ENCODE measurements around the gene CHST11.

CHST11 gene

DNA sequence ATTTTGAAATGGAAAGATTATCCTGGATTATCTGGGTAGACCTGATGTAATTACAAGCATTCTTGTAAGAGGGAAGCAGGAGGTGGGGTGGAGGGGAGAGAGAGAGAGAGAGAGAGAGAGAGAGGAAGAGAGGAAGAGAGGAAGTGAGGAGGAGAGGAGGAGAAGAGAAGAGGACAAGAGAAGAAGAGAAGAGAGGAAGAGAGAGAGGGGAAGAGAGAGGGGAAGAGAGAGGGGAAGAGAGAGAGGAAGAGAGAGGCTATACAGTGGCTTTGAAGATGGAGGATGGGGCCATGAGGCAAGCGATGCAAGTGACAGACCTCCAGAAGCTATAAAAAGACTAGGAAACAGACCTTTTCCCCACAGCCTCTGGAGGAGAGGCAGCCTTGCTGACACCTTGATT lies 13.7 kb upstream of the CHST11 start:
- Histone ChIP-seq H3K36me3 (ENCODE audit: insufficient read depth, insufficient read length, low read length) (no peaks in the 10 kb centered on the region), H3K9me3 (ENCODE audit: insufficient read depth, low read length) (no peaks in the 10 kb centered on the region), H3K9ac (ENCODE audit: insufficient read length, low read depth) (no peak overlapping the region), H3K4me3 (ENCODE audit: insufficient read length, low read depth) (no peak overlapping the region), H3K4me1 (ENCODE audit: insufficient read depth, insufficient read length) (no peaks in the 10 kb centered on the region), H3K27me3 (ENCODE audit: insufficient read depth, insufficient read length) (peaks cover 3% of the 10 kb centered on the region)
- DNase-seq (ENCODE audit: low read depth, low spot score) = no peak
- TF ChIP-seq YY1 (IDR thresholded peaks at IDR 0.05; ENCODE audit: insufficient read depth, insufficient read length) (no peak), SUZ12 (IDR thresholded peaks at IDR 0.05; ENCODE audit: extremely low read depth, insufficient read depth, insufficient read length) (no peak), ZNF274 (IDR thresholded peaks at IDR 0.05; ENCODE audit: low read depth, low read length) (no peak)

DNA sequence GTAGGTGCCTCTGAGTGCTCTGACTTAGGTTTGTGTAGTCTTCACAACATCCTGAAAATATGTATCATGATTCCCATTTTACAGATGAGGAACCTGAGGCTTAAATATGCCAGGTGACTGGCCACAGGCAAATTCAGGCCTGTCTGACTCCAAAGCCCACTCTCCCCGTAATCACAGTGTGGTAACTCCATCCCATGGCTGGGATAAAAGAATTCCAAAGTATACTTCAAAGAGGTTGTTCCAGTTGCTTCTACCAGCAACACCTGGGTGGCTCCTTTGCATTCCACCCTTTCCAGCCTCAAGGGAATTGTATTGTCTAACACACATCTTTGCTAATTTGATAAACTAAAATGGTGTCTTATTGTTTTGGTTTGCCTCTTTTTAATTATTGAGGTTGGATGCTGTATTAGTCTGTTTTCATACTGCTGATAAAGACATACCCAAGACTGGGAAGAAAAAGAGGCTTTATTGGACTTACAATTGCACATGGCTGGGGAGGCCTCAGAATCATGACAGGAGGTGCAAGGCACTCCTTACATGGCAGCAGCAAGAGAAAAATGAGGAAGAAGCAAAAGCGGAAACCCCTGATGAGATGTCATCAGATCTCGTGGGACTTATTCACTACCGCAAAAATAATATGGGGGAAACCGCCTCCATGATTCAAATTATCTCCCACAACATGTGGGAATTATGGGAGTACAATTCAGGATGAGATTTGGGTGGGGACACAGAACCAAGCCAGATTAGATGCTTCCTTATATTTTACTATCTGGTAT lies 9.9 kb upstream of the CHST11 start:
- H3K36me3 ChIP-seq (ENCODE audit: insufficient read depth, insufficient read length, low read length) = no peaks in the 10 kb centered on the region

DNA sequence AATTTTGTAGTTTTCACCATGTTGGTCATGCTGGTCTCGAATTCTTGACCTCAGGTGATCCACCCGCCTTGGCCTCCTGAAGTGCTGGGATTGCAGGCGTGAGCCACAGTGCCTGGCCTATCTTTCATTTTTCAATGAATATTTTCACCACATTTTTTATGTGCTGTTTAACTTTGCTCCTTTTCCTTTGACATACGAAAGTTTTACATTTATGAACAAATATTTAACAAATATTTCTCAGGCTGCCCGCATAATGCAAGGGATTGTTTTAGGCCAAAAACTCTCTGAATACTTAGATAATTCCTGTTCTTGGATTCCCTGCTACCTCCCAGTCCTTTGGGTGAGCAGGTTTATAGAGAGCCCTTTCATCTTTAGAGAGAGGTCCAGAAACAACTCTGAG lies 8.7 kb upstream of the CHST11 start:
- no peak for DNase-seq (ENCODE audit: low read depth, low spot score)
- H3K9ac ChIP-seq (ENCODE audit: insufficient read length, low read depth) = no peak overlapping the region
- H3K27me3 ChIP-seq (ENCODE audit: insufficient read depth, insufficient read length) = peaks cover 3% of the 10 kb centered on the region
- no peaks in the 10 kb centered on the region for H3K36me3 ChIP-seq (ENCODE audit: insufficient read depth, insufficient read length, low read length)
- no peak overlapping the region for H3K4me3 ChIP-seq (ENCODE audit: insufficient read length, low read depth)
- H3K4me1 ChIP-seq (ENCODE audit: insufficient read depth, insufficient read length) = peaks cover 2% of the 10 kb centered on the region
- no peak for TF ChIP-seq YY1 (IDR thresholded peaks at IDR 0.05; ENCODE audit: insufficient read depth, insufficient read length)
- no peak for TF ChIP-seq SUZ12 (IDR thresholded peaks at IDR 0.05; ENCODE audit: extremely low read depth, insufficient read depth, insufficient read length)
- no peak for TF ChIP-seq ZNF274 (IDR thresholded peaks at IDR 0.05; ENCODE audit: low read depth, low read length)
- 0 out of 2 replicates have a peak, but pooled peaks cover 6% of the 10 kb centered on the region for H3K9me3 ChIP-seq (ENCODE audit: insufficient read depth, low read length)

More for the DNA sequence above, 9.9 kb upstream of the CHST11 start:
- no peak for TF ChIP-seq SUZ12 (IDR thresholded peaks at IDR 0.05; ENCODE audit: extremely low read depth, insufficient read depth, insufficient read length)
- no peak for TF ChIP-seq ZNF274 (IDR thresholded peaks at IDR 0.05; ENCODE audit: low read depth, low read length)
- TF ChIP-seq YY1 (IDR thresholded peaks at IDR 0.05; ENCODE audit: insufficient read depth, insufficient read length) = no peak
- no peak overlapping the region for H3K4me3 ChIP-seq (ENCODE audit: insufficient read length, low read depth)
- DNase-seq (ENCODE audit: low read depth, low spot score) = no peak
- H3K4me1 ChIP-seq (ENCODE audit: insufficient read depth, insufficient read length) = peaks cover 1% of the 10 kb centered on the region
- H3K9ac ChIP-seq (ENCODE audit: insufficient read length, low read depth) = no peak overlapping the region
- H3K27me3 ChIP-seq (ENCODE audit: insufficient read depth, insufficient read length) = peaks cover 3% of the 10 kb centered on the region
- H3K9me3 ChIP-seq (ENCODE audit: insufficient read depth, low read length) = 0 out of 2 replicates have a peak, but pooled peaks cover 6% of the 10 kb centered on the region

DNA sequence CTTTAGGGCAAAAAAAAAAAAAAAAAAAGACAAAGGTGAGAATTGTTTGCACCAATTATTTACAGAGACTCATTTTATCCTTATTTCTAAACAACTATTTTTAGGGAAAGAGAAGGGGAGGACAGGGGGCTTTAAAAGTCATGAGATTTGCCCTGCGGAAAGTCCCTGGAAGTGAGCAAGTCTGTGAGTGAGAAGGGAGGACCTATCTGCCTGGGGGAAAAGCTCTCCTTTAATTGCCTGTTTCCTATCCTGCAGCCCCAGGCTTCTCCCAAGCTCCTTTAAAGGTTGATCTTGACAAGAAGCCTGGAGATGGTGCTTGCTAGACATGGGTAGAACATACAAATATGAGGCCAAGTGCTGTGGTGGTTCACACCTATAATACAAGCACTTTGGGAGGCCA lies 8.3 kb upstream of the CHST11 start:
- peaks cover 3% of the 10 kb centered on the region for H3K27me3 ChIP-seq (ENCODE audit: insufficient read depth, insufficient read length)
- H3K9me3 ChIP-seq (ENCODE audit: insufficient read depth, low read length) = 0 out of 2 replicates have a peak, but pooled peaks cover 6% of the 10 kb centered on the region
- no peak for TF ChIP-seq SUZ12 (IDR thresholded peaks at IDR 0.05; ENCODE audit: extremely low read depth, insufficient read depth, insufficient read length)
- no peak for TF ChIP-seq YY1 (IDR thresholded peaks at IDR 0.05; ENCODE audit: insufficient read depth, insufficient read length)
- no peak for TF ChIP-seq ZNF274 (IDR thresholded peaks at IDR 0.05; ENCODE audit: low read depth, low read length)
- H3K9ac ChIP-seq (ENCODE audit: insufficient read length, low read depth) = no peak overlapping the region
- H3K4me1 ChIP-seq (ENCODE audit: insufficient read depth, insufficient read length) = peaks cover 2% of the 10 kb centered on the region
- H3K36me3 ChIP-seq (ENCODE audit: insufficient read depth, insufficient read length, low read length) = no peaks in the 10 kb centered on the region
- H3K4me3 ChIP-seq (ENCODE audit: insufficient read length, low read depth) = no peak overlapping the region
- DNase-seq (ENCODE audit: low read depth, low spot score) = no peak

DNA sequence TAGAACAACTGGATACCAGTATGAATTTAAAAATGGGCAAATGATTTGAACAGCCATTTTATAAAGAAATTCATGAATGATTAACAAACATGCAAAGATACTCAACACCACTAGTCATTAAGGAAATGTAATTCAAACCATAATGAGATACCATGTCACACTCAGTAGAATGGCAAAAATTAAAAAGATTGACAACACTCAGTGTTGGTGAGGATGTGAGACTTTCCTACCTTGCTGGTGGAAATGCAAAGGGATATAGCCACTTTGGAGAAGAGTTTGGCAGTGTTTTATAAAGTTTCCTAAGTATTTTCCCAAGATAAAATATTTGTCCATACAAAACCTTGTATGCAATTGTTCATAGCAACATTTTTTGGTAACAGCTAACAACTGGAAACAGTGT lies 6.0 kb upstream of the CHST11 start:
- Histone ChIP-seq H3K4me3 (ENCODE audit: insufficient read length, low read depth) (no peak overlapping the region), H3K27me3 (ENCODE audit: insufficient read depth, insufficient read length) (peaks cover 11% of the 10 kb centered on the region), H3K36me3 (ENCODE audit: insufficient read depth, insufficient read length, low read length) (no peaks in the 10 kb centered on the region), H3K4me1 (ENCODE audit: insufficient read depth, insufficient read length) (peaks cover 5% of the 10 kb centered on the region), H3K9me3 (ENCODE audit: insufficient read depth, low read length) (0 out of 2 replicates have a peak, but pooled peaks cover 6% of the 10 kb centered on the region), H3K9ac (ENCODE audit: insufficient read length, low read depth) (no peak overlapping the region)
- TF ChIP-seq YY1 (IDR thresholded peaks at IDR 0.05; ENCODE audit: insufficient read depth, insufficient read length) (no peak), ZNF274 (IDR thresholded peaks at IDR 0.05; ENCODE audit: low read depth, low read length) (no peak), SUZ12 (IDR thresholded peaks at IDR 0.05; ENCODE audit: extremely low read depth, insufficient read depth, insufficient read length) (no peak)
- DNase-seq (ENCODE audit: low read depth, low spot score) = no peak

DNA sequence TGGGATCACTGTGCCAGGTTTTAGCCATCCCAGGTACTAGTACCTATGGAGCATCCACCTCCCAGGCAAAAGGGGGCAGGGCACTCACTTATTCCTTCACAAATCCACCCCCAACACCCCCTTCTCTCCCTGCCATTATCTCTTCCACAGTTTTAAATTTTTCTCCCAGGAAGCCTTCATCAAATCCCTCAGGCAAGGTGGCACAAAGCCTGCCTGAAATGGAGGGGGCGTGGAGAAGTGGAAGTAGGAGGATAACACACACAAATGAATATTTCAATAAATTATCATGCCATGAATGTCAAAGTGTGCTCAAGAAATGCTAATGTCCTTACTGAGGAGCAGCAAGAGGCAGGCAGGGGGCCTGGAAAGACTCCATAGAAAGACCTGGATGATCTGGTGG lies 4.7 kb upstream of the CHST11 start:
- peaks cover 13% of the 10 kb centered on the region for H3K27me3 ChIP-seq (ENCODE audit: insufficient read depth, insufficient read length)
- no peak overlapping the region for H3K9ac ChIP-seq (ENCODE audit: insufficient read length, low read depth)
- 0 out of 2 replicates have a peak, but pooled peaks cover 6% of the 10 kb centered on the region for H3K9me3 ChIP-seq (ENCODE audit: insufficient read depth, low read length)
- no peak for TF ChIP-seq ZNF274 (IDR thresholded peaks at IDR 0.05; ENCODE audit: low read depth, low read length)
- no peak for TF ChIP-seq SUZ12 (IDR thresholded peaks at IDR 0.05; ENCODE audit: extremely low read depth, insufficient read depth, insufficient read length)
- no peak for TF ChIP-seq YY1 (IDR thresholded peaks at IDR 0.05; ENCODE audit: insufficient read depth, insufficient read length)
- H3K4me3 ChIP-seq (ENCODE audit: insufficient read length, low read depth) = no peak overlapping the region
- H3K4me1 ChIP-seq (ENCODE audit: insufficient read depth, insufficient read length) = peaks cover 5% of the 10 kb centered on the region
- no peaks in the 10 kb centered on the region for H3K36me3 ChIP-seq (ENCODE audit: insufficient read depth, insufficient read length, low read length)
- DNase-seq (ENCODE audit: low read depth, low spot score) = no peak

DNA sequence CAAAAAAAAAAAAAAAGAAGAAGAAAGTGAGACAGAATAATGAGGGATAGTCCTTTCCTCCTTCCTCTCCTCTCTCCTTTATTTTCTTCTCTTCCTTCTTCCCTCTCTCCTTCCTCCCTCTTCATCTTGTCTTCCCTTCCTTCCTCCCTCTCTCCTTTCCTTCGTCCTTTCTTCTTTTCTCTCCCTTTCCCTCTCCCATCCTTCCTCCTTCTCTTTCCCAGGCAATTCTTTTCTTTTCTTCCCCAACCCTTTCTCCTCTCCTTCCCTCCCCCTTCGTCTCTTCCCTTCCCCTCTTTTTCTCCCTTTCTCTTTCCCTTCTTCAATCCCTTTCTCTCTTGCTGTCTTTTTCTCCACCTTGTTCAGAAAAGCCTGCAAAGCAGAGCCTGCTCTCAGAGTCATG lies 3.6 kb upstream of the CHST11 start:
- no peak for TF ChIP-seq ZNF274 (IDR thresholded peaks at IDR 0.05; ENCODE audit: low read depth, low read length)
- no peak for TF ChIP-seq SUZ12 (IDR thresholded peaks at IDR 0.05; ENCODE audit: extremely low read depth, insufficient read depth, insufficient read length)
- TF ChIP-seq YY1 (IDR thresholded peaks at IDR 0.05; ENCODE audit: insufficient read depth, insufficient read length) = no peak
- Histone ChIP-seq H3K27me3 (ENCODE audit: insufficient read depth, insufficient read length) (peaks cover 14% of the 10 kb centered on the region), H3K4me3 (ENCODE audit: insufficient read length, low read depth) (no peak overlapping the region), H3K36me3 (ENCODE audit: insufficient read depth, insufficient read length, low read length) (no peaks in the 10 kb centered on the region), H3K4me1 (ENCODE audit: insufficient read depth, insufficient read length) (peaks cover 5% of the 10 kb centered on the region), H3K9me3 (ENCODE audit: insufficient read depth, low read length) (0 out of 2 replicates have a peak, but pooled peaks cover 6% of the 10 kb centered on the region), H3K9ac (ENCODE audit: insufficient read length, low read depth) (no peak overlapping the region)
- DNase-seq (ENCODE audit: low read depth, low spot score) = no peak

Data from NT2/D1 (cell line).